K562 (cell line): ENCODE measurements around the gene SLC25A51. TPM values are rescaled to one million over a fixed set of nuclear protein-coding genes. Genes with fewer than 3 reads are reported as not detected.
A peak's percentile ranks its signal among the peaks of the same experiment; 100 is the strongest.

Source experiments
- ATAC-seq: fragments of 200-7000 bp; cut with Tn5 transposase; 3 replicates; pipeline ENCODE4 v1.9.1; 2020; ENCODE audit warnings: moderate library complexity
- BruUV-seq: library from RNA; stranded (reverse); fragments of 400-500 nt; replicated peaks from 2 replicates; lab custom pipeline; 2021; lab: Mats Ljungman, UMichigan
- CTCF ChIA-PET: fragments of 300-600 bp; formaldehyde crosslinking; extraction: SDS; loops from one replicate; lab custom pipeline; 2021; ENCODE audit warnings: low intra/inter-chr PET ratio; lab: Yijun Ruan, JAX
- POLR2A ChIA-PET: fragments of 300-600, 350-650 bp; sonication (Branson Sonifier 250); formaldehyde crosslinking; extraction: SDS; loops from one replicate; lab custom pipeline; 2021; ENCODE audit warnings: antibody characterized with exemption, inconsistent platforms; lab: Yijun Ruan, JAX
- DNase-seq, 4 experiments: peaks; one replicate each; pipeline versions ENCODE4 v3.0.0 to v3.0.0-alpha.2; 2011 to 2018; ENCODE audit warnings: low spot score in 3 of 4, mixed read lengths in 3 of 4; ENCODE audit errors: extremely low read depth in 1 of 4
- FAIRE-seq: peaks from 2 replicates; lab custom pipeline; 2011; peaks lifted over from hg19 to GRCh38; lab: Jason Lieb, UNC
- H2AFZ ChIP-seq: 2 replicates; pipeline ENCODE4 v1.6.0; 2011; ENCODE audit warnings: low read depth, low read length, control low read depth, inconsistent platforms
- H3K27ac ChIP-seq: fragments of 200-600 bp; 3 replicates; pipeline ENCODE4 v1.8.0; 2011; ENCODE audit warnings: low read depth, mild to moderate bottlenecking, control low read depth, inconsistent platforms, low read length, moderate library complexity, mixed read lengths; ENCODE audit errors: extremely low read depth
- H3K27me3 ChIP-seq, 2 experiments: fragments of 300-600 bp in 1 of 2; 2 replicates in 1 of 2; 3 replicates in 1 of 2; pipeline versions ENCODE4 v1.6.0 to v1.8.0; 2011; ENCODE audit warnings: inconsistent platforms in 2 of 2, low read length in 2 of 2, mild to moderate bottlenecking in 1 of 2, mixed read lengths in 1 of 2, moderate library complexity in 1 of 2; ENCODE audit not compliant: control insufficient read depth in 2 of 2, insufficient read depth in 2 of 2
- H3K36me3 ChIP-seq: fragments of 300-600 bp; 3 replicates; pipeline ENCODE4 v1.8.0; 2011; ENCODE audit warnings: mild to moderate bottlenecking, low read length, inconsistent platforms; ENCODE audit not compliant: control insufficient read depth, insufficient read depth
- H3K4me1 ChIP-seq, 2 experiments: fragments of 200-600 bp in 1 of 2; replicated peaks in 1 of 2; 2 replicates in 1 of 2; 3 replicates in 1 of 2; pipeline versions ENCODE4 v1.5.1 to v1.8.0; 2011; ENCODE audit warnings: inconsistent platforms in 2 of 2, low read length in 2 of 2, mild to moderate bottlenecking in 1 of 2, mixed read lengths in 1 of 2, moderate library complexity in 1 of 2; ENCODE audit not compliant: control insufficient read depth in 2 of 2, insufficient read depth in 2 of 2
- H3K4me2 ChIP-seq: 2 replicates; pipeline ENCODE4 v1.6.1; 2011; ENCODE audit warnings: low read length, control low read depth, inconsistent platforms, mixed read lengths; ENCODE audit not compliant: insufficient read depth
- H3K4me3 ChIP-seq: fragments of 200-600 bp; sonication (generic), shearing (Covaris generic); 2 replicates; pipeline ENCODE4 v1.5.1; 2016; ENCODE audit warnings: control low read depth, inconsistent platforms
- H3K79me2 ChIP-seq: fragments of 200-600 bp; 3 replicates; pipeline ENCODE4 v1.8.0; 2011; ENCODE audit warnings: low read length, inconsistent platforms; ENCODE audit not compliant: control insufficient read depth, insufficient read depth
- H3K9ac ChIP-seq, 2 experiments: 2 replicates each; pipeline versions ENCODE4 v1.6.0 to v1.6.1; 2011; ENCODE audit warnings: low read depth in 2 of 2, low read length in 2 of 2, control low read depth in 1 of 2, inconsistent platforms in 1 of 2, mild to moderate bottlenecking in 1 of 2, mixed read lengths in 1 of 2; ENCODE audit not compliant: insufficient read depth in 1 of 2
- H3K9me1 ChIP-seq: one replicate; pipeline ENCODE4 v1.6.0; 2011; ENCODE audit warnings: inconsistent platforms, mild to moderate bottlenecking, low read length, moderate library complexity; ENCODE audit not compliant: control insufficient read depth, insufficient read depth
- H3K9me3 ChIP-seq: replicated peaks from 2 replicates; pipeline ENCODE4 v1.5.1; 2011; ENCODE audit warnings: low read depth, low read length, inconsistent platforms; ENCODE audit not compliant: control insufficient read depth, insufficient read depth
- H4K20me1 ChIP-seq: replicated peaks from 2 replicates; pipeline ENCODE4 v1.6.1; 2011; ENCODE audit warnings: low read length, inconsistent platforms, mixed read lengths; ENCODE audit not compliant: control insufficient read depth, insufficient read depth
- ARNT ChIP-seq, 2 experiments: fragments of 450-650 bp; IDR thresholded peaks; 2 replicates each; pipeline ENCODE4 v1.6.1; 2016; ENCODE audit warnings: mild to moderate bottlenecking in 1 of 2
- DMBX1 ChIP-seq: fragments of 250-450 bp; sonication (Bioruptor Pico); IDR thresholded peaks from 2 replicates; pipeline ENCODE4 v1.8.0; 2022; ENCODE audit warnings: inconsistent platforms, mild to moderate bottlenecking, moderate library complexity, borderline replicate concordance
- ESRRB ChIP-seq: fragments of 250-450 bp; sonication (Bioruptor Pico); IDR thresholded peaks from 2 replicates; pipeline ENCODE4 v1.5.0; 2020; ENCODE audit warnings: mild to moderate bottlenecking, moderate library complexity, borderline replicate concordance
- JUND ChIP-seq, 2 experiments: IDR thresholded peaks; 2 replicates in 1 of 2; 3 replicates in 1 of 2; pipeline ENCODE4 v1.6.1; 2011; ENCODE audit warnings: borderline replicate concordance in 2 of 2, low read depth in 2 of 2, low read length in 2 of 2, improper control_type of control experiment in 1 of 2, missing biosample characterization in 1 of 2, missing genetic modification characterization in 1 of 2, missing genetic modification reagents in 1 of 2
- MEIS2 ChIP-seq: fragments of 450-650 bp; IDR thresholded peaks from 2 replicates; pipeline ENCODE4 v1.6.1; 2014; ENCODE audit warnings: mild to moderate bottlenecking; ENCODE audit not compliant: partially characterized antibody
- NFATC3 ChIP-seq: fragments of 450-650 bp; IDR thresholded peaks from 2 replicates; pipeline ENCODE4 v1.6.1; 2017; ENCODE audit warnings: mild to moderate bottlenecking
- PML ChIP-seq: IDR thresholded peaks from 2 replicates; pipeline ENCODE4 v1.6.1; 2012; ENCODE audit warnings: low read length, inconsistent platforms
- RCOR1 ChIP-seq, 2 experiments: IDR thresholded peaks; 2 replicates each; pipeline ENCODE4 v1.6.1; 2012; ENCODE audit warnings: low read depth in 2 of 2, low read length in 2 of 2, borderline replicate concordance in 1 of 2, improper control_type of control experiment in 1 of 2
- SIRT6 ChIP-seq: IDR thresholded peaks from one replicate; pipeline ENCODE4 v1.6.1; 2012; ENCODE audit warnings: low read depth, mild to moderate bottlenecking, control low read depth, inconsistent platforms, low read length, moderate library complexity
- SMAD4 ChIP-seq: fragments of 250-450 bp; sonication (Bioruptor Pico); conservative IDR thresholded peaks from 2 replicates; pipeline ENCODE4 v1.8.0; 2021; ENCODE audit warnings: inconsistent platforms, mild to moderate bottlenecking, moderate library complexity
- ZBED1 ChIP-seq: IDR thresholded peaks from 2 replicates; pipeline ENCODE4 v1.6.1; 2014
- ZNF644 ChIP-seq: fragments of 200-800 bp; sonication (Bioruptor generic); IDR thresholded peaks from 2 replicates; pipeline ENCODE4 v1.6.1; 2016; ENCODE audit warnings: low read depth, missing genetic modification characterization, missing compliant biosample characterization
- ZNF766 ChIP-seq: fragments of 200-800 bp; sonication (Bioruptor generic); conservative IDR thresholded peaks from 2 replicates; pipeline ENCODE4 v1.6.1; 2016; ENCODE audit warnings: missing genetic modification characterization, missing compliant biosample characterization
- ZNF830 ChIP-seq: fragments of 250-450 bp; sonication (Bioruptor Pico); IDR thresholded peaks from 2 replicates; pipeline ENCODE4 v1.5.0; 2021; ENCODE audit warnings: mild to moderate bottlenecking
- WGBS: fragments of 100-300 bp; shearing (Covaris generic); methylation state at CpG from one replicate; pipeline ENCODE4 v1.1.6; 2016; ENCODE audit warnings: low coverage, mixed read lengths; ENCODE audit not compliant: insufficient coverage; ENCODE audit errors: missing lambda C conversion rate; 5-methylcytosine and 5-hydroxymethylcytosine counted together
- in situ Hi-C: fragments of 300-500 bp; cut with MboI; formaldehyde crosslinking; loops from 4 replicates; pipeline ENCODE4 v1.15.0; 2018; ENCODE audit warnings: inconsistent platforms, mixed read lengths
- intact Hi-C: fragments of 100-400 bp; cut with micrococcal nuclease; formaldehyde crosslinking; loops from 2 replicates; pipeline ENCODE4 v1.14.2; 2022
- polyA plus RNA-seq, 8 experiments: library from polyadenylated mRNA; depleted of rRNA in 4 of 8; stranded (reverse) in 5 of 8; unstranded in 3 of 8; fragments of >200 nt; fragmentation: Nextera tagmentation in 2 of 8; fragmentation: Illumina TruSeq in 1 of 8; extraction: Ambion mirVana in 2 of 8; extraction: Trizol in 1 of 8; gene quantifications; 2 replicates each; pipeline versions ENCODE4 v1.2.1 to v1.2.3, GENCODE V29; 2011 to 2014; ENCODE audit warnings: inconsistent platforms in 1 of 8, missing spikeins in 1 of 8
- total RNA-seq, 7 experiments: library from RNA; depleted of rRNA in 6 of 7; stranded (reverse); fragments of >200 nt in 6 of 7; fragmentation: Illumina TruSeq in 2 of 7; extraction: Trizol in 2 of 7; gene quantifications; 2 replicates each; pipeline versions ENCODE4 v1.2.1 to v1.2.3, GENCODE V29; 2011 to 2021; ENCODE audit warnings: low replicate concordance in 1 of 7

SLC25A51 gene
- total and polyA plus RNA-seq, 9 of the 15 experiments (the other 6 are each of a cell fraction or from before 2014, with no cell fraction given): 9.1 to 40.7 (median 24.5) TPM

DNA sequence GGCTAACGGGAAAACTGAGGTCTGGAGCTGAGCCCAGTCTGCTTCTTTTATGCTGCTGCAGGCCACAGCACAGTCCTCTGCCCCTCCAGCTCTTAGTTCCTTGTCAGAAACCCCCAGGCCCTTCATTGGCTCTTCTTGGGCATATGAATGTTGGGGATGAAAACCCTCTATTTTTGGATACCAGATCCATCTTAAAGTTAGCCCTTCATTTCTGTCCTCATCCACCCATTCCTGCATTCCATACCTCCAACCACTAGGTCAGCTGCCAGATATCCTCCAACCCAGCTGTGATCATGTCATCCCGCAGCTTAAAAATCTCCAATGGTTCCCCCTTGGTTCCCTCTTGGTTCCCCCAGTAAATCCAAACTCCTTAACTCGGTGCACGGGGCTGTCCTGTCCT lies 1.8 kb upstream of the SLC25A51 start:
- peaks cover 31% of the 10 kb centered on the region for H3K79me2 ChIP-seq
- H3K4me2 ChIP-seq: peak overlapping the region; percentile 96; the same call in 1 of the 2 replicates
- no peak overlapping the region for H3K27ac ChIP-seq
- H4K20me1 ChIP-seq: no peaks in the 10 kb centered on the region
- DNase-seq: no peak
- intact Hi-C loops (loop anchor here (2.0 kb wide), 3 partner anchors 159 to 487 kb away; partner anchors contain the start of gene ALDH1B1), in situ Hi-C loops (loop anchor here (5.0 to 10.0 kb wide), 3 partner anchors 151 to 452 kb away; partner anchors contain the start of genes POLR1E and TRMT10B)
- BruUV-seq: no TSS peak
- no peak overlapping the region for H2AFZ ChIP-seq
- no peak for FAIRE-seq
- TF ChIP-seq ZNF766 (CRISPR knock-in tag) (no peak), PML (0 out of 2 replicates have a peak, but pooled peaks have one; percentile 0)
- no peak overlapping the region; a peak in 1 of 4 replicates for H3K9ac ChIP-seq
- ATAC-seq: no peak
- H3K4me1 ChIP-seq: peaks cover 22 to 32% of the 10 kb centered on the region in 2 experiments
- no peaks in the 10 kb centered on the region for H3K9me1 ChIP-seq
- ChIA-PET CTCF (no interaction called here), POLR2A (interaction anchor here (0.7 to 1.2 kb wide), 3 partner anchors 11 to 465 kb away, joined by 3 to 4 read pairs (median 4); no protein-coding TSS in a partner anchor)
- no peaks in the 10 kb centered on the region for H3K27me3 ChIP-seq
- 68% methylated on average over 4 of the region's 4 CpGs for WGBS
- peaks cover 9% of the 10 kb centered on the region; the same call in 2 of the 3 replicates for H3K36me3 ChIP-seq
- H3K9me3 ChIP-seq: no peaks in the 10 kb centered on the region
- H3K4me3 ChIP-seq: no peak overlapping the region

- no peaks in the 10 kb centered on the region for H3K9me3 ChIP-seq
- H3K4me1 ChIP-seq: peaks cover 22 to 32% of the 10 kb centered on the region in 2 experiments
- no peaks in the 10 kb centered on the region for H3K27me3 ChIP-seq
- H3K4me2 ChIP-seq: peak overlapping the region; percentile 96
- no TSS peak for BruUV-seq
- ATAC-seq (peak; percentile 5), FAIRE-seq (peak; percentile 80), DNase-seq (peak; percentile 51 to 83 (median 62))
- peak overlapping the region; percentile 86; the same call in 1 of the 2 replicates for H3K4me3 ChIP-seq
- in situ Hi-C loops (loop anchor here (5.0 to 10.0 kb wide), 3 partner anchors 150 to 452 kb away; partner anchors contain the start of genes POLR1E and TRMT10B), intact Hi-C loops (loop anchor here (2.0 kb wide), 3 partner anchors 158 to 488 kb away; partner anchors contain the start of gene ALDH1B1)
- H2AFZ ChIP-seq: peak overlapping the region; percentile 97
- H3K36me3 ChIP-seq: peaks cover 15% of the 10 kb centered on the region; the same call in 2 of the 3 replicates
- 14% methylated on average over 9 of the region's 10 CpGs for WGBS
- CTCF ChIA-PET: interaction anchor here (1.9 kb wide), 1 partner anchor 458 kb away, joined by 7 read pairs; no protein-coding TSS in a partner anchor
- H3K9ac ChIP-seq: peak overlapping the region; percentile 77 to 94; a peak in 3 of 4 replicates
- no peak overlapping the region for H3K27ac ChIP-seq
- H3K9me1 ChIP-seq: no peaks in the 10 kb centered on the region
- peaks cover 32% of the 10 kb centered on the region for H3K79me2 ChIP-seq
- POLR2A ChIA-PET: interaction anchor here (0.6 to 1.0 kb wide), 5 partner anchors 12 to 313 kb away, joined by 3 to 4 read pairs (median 3); partner anchors contain the start of gene TOMM5
- no peaks in the 10 kb centered on the region for H4K20me1 ChIP-seq
- no peak for TF ChIP-seq ZNF644 (tag)
- TF ChIP-seq ZBED1: no peak; the same call in 1 of the 2 replicates
- TF ChIP-seq NFATC3: no peak
- TF ChIP-seq RCOR1 (IDR thresholded peaks at IDR 0.05; ENCODE audit: borderline replicate concordance in 1 of 2, low read depth in 2 of 2, low read length in 2 of 2): peak; percentile 65 to 96; a peak in 3 of 4 replicates
- 0 out of 2 replicates have a peak, but pooled peaks have one; percentile 46 for TF ChIP-seq SMAD4 (CRISPR knock-in tag)
- TF ChIP-seq ZNF830 (CRISPR knock-in tag): 0 out of 2 replicates have a peak, but pooled peaks have one; percentile 10
- peak; percentile 50; the same call in 1 of the 2 replicates for TF ChIP-seq JUND (IDR thresholded peaks at IDR 0.05; ENCODE audit: borderline replicate concordance, low read depth, low read length)
- TF ChIP-seq JUND (tag; IDR thresholded peaks at IDR 0.05; ENCODE audit: borderline replicate concordance, low read depth, low read length): no peak; the same call in 2 of the 3 replicates
- no peak for TF ChIP-seq SIRT6
- no peak for TF ChIP-seq ESRRB (CRISPR knock-in tag)
- peak; percentile 52 for TF ChIP-seq MEIS2
- TF ChIP-seq ARNT (IDR thresholded peaks at IDR 0.05): 0 out of 4 replicates have a peak, but pooled peaks of 1 of the 2 experiments have one; percentile 54
- 0 out of 2 replicates have a peak, but pooled peaks have one; percentile 36 for TF ChIP-seq DMBX1 (CRISPR knock-in tag)
Measured at GRCh38 chr9:37905131-37905505, 1.2 kb upstream of the SLC25A51 start.
